ENCODE measurements around the gene RUFY3. TPM values are rescaled to one million over a fixed set of nuclear protein-coding genes. Genes with fewer than 3 reads are reported as not detected.

The RUFY3 gene
- total and polyA plus RNA-seq, 9 of the 15 experiments (the other 6 are each of a cell fraction or from before 2014, with no cell fraction given): 4.2 to 31.1 (median 21.5) TPM

DNA sequence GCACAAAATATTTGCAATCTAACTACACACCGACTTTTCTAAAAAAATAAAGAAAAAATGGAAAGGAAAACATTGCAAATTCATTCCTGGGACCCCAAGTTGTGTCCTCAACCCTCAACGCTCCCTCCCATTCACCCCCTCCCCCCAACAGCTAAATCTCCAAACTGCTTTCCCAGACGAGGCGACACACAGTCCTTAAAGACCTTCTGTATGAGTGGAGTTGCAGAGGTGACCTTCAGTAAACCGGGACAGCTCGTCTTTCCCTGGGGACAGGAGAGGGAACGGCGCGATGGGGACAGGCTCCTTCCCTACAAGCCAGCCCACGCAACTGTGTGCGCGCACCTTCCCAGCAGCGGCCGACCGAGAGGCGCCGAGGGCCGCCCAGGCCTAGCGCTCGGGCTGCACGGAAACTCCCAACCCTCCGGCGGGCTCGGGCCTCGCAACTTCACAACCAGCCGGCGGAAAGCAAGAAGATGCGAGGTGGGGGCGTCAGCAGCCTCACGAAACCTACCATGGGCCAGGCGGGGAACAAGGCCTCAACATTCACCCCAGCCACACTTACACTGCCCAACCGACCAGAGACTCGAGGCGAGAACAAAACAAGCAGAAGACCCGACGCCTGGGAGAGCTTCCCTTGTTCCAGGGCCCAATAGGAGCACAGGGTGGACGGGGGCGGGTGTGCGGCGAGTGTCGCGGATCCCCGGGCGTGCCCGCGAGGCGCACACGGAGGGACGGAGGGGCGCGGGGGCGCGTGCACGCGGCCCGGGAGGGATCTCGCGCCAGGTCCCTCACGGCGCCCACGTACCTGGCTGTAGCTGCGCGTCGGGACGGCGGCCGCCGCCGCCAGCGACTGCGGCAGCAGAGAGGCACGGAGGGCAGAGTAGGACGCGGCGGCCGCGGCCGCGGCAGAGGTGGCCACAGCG, 117.2 kb downstream of the RUFY3 start (continued):
- TF ChIP-seq, protein P1, sequence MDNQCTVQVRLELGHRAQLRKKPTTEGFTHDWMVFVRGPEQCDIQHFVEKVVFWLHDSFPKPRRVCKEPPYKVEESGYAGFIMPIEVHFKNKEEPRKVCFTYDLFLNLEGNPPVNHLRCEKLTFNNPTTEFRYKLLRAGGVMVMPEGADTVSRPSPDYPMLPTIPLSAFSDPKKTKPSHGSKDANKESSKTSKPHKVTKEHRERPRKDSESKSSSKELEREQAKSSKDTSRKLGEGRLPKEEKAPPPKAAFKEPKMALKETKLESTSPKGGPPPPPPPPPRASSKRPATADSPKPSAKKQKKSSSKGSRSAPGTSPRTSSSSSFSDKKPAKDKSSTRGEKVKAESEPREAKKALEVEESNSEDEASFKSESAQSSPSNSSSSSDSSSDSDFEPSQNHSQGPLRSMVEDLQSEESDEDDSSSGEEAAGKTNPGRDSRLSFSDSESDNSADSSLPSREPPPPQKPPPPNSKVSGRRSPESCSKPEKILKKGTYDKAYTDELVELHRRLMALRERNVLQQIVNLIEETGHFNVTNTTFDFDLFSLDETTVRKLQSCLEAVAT (IDR thresholded peaks at IDR 0.05): no peak
- TF ChIP-seq ATF1 (CRISPR knock-in tag; IDR thresholded peaks at IDR 0.05) (no peak), ATF1 (tag; IDR thresholded peaks at IDR 0.05) (0 out of 2 replicates have a peak, but pooled peaks have one; percentile 17), ZBTB17 (CRISPR knock-in tag; IDR thresholded peaks at IDR 0.05) (no peak; the same call in 1 of the 2 replicates), FOXJ2 (tag; IDR thresholded peaks at IDR 0.05) (no peak), XRCC4 (IDR thresholded peaks at IDR 0.05; ENCODE audit: extremely low read depth, insufficient read depth, insufficient read length) (no peak), CCAR2 (IDR thresholded peaks at IDR 0.05; ENCODE audit: low read depth, low read length) (no peak), FIP1L1 (IDR thresholded peaks at IDR 0.05; ENCODE audit: low read depth, low read length, poor library complexity, severe bottlenecking) (no peak), RHOXF2B (CRISPR knock-in tag; conservative IDR thresholded peaks at IDR 0.05) (no peak), PRPF4 (IDR thresholded peaks at IDR 0.05; ENCODE audit: insufficient read depth, low read depth, low read length, poor library complexity, severe bottlenecking) (no peak), STAT5A (IDR thresholded peaks at IDR 0.05; ENCODE audit: borderline replicate concordance, low read length) (no peak), EP300 (IDR thresholded peaks at IDR 0.05; ENCODE audit: low read length) (no peak), FUS (optimal IDR thresholded peaks at IDR 0.05; ENCODE audit: low read depth, low read length) (no peak), CCNT2 (IDR thresholded peaks at IDR 0.05; ENCODE audit: borderline replicate concordance, extremely low read depth, insufficient read length, low read depth, low read length) (no peak), POLR2AphosphoS2 (IDR thresholded peaks at IDR 0.05; ENCODE audit: low read length) (no peak), PPARD (CRISPR knock-in tag; IDR thresholded peaks at IDR 0.05) (no peak), WHSC1 (IDR thresholded peaks at IDR 0.05; ENCODE audit: low read length) (no peak), CREM (IDR thresholded peaks at IDR 0.05; ENCODE audit: low read depth) (peak; percentile 32; the same call in 1 of the 2 replicates)
- TF ChIP-seq, protein P2, sequence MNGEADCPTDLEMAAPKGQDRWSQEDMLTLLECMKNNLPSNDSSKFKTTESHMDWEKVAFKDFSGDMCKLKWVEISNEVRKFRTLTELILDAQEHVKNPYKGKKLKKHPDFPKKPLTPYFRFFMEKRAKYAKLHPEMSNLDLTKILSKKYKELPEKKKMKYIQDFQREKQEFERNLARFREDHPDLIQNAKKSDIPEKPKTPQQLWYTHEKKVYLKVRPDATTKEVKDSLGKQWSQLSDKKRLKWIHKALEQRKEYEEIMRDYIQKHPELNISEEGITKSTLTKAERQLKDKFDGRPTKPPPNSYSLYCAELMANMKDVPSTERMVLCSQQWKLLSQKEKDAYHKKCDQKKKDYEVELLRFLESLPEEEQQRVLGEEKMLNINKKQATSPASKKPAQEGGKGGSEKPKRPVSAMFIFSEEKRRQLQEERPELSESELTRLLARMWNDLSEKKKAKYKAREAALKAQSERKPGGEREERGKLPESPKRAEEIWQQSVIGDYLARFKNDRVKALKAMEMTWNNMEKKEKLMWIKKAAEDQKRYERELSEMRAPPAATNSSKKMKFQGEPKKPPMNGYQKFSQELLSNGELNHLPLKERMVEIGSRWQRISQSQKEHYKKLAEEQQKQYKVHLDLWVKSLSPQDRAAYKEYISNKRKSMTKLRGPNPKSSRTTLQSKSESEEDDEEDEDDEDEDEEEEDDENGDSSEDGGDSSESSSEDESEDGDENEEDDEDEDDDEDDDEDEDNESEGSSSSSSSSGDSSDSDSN (IDR thresholded peaks at IDR 0.05; ENCODE audit: borderline replicate concordance in 1 of 2, low read depth in 2 of 2, low read length in 2 of 2): peak in 1 of 2 experiments; percentile 81; a peak in 2 of 4 replicates

All from K562 (cell line).